IMR-90 (cell line): ENCODE measurements around the gene TELO2. TPM values are rescaled to one million over a fixed set of nuclear protein-coding genes. Genes with fewer than 3 reads are reported as not detected.

ENCODE experiments used
- ATAC-seq: fragments of 200-7000 bp; cut with Tn5 transposase; 2 replicates; pipeline ENCODE4 v1.9.1; 2020; ENCODE audit warnings: low read depth, mild to moderate bottlenecking, moderate library complexity
- BruUV-seq: library from RNA; stranded (reverse); fragments of 400-500 nt; replicated peaks from 2 replicates; lab custom pipeline; 2021; lab: Mats Ljungman, UMichigan
- CTCF ChIA-PET: fragments of 300-600 bp; formaldehyde crosslinking; extraction: SDS; loops from one replicate; lab custom pipeline; 2021; ENCODE audit warnings: antibody characterized with exemption; lab: Yijun Ruan, JAX
- POLR2A ChIA-PET: fragments of 300-600 bp; sonication (Branson Sonifier 250); formaldehyde crosslinking; loops from one replicate; lab custom pipeline; 2022; ENCODE audit warnings: antibody characterized with exemption; ENCODE audit not compliant: unreplicated experiment; lab: Charles Lee
- DNase-seq: peaks from one replicate; pipeline ENCODE4 v3.0.0; 2013
- H2AFZ ChIP-seq: replicated peaks from 2 replicates; pipeline ENCODE3; 2013; ENCODE audit warnings: low read length, mild to moderate bottlenecking; ENCODE audit not compliant: poor library complexity
- H2AK5ac ChIP-seq: 2 replicates; pipeline ENCODE4 v1.6.1; 2013; ENCODE audit warnings: low read depth, low read length, inconsistent platforms
- H2AK9ac ChIP-seq: replicated peaks from 2 replicates; pipeline ENCODE3; 2013; ENCODE audit warnings: mild to moderate bottlenecking, low read depth, low read length, moderate library complexity; ENCODE audit not compliant: poor library complexity
- H2BK120ac ChIP-seq: 2 replicates; pipeline ENCODE4 v1.6.1; 2013; ENCODE audit warnings: low read depth, low read length, inconsistent platforms
- H2BK15ac ChIP-seq: 3 replicates; pipeline ENCODE4 v1.6.1; 2013; ENCODE audit warnings: low read depth, low read length, inconsistent platforms
- H2BK20ac ChIP-seq: 2 replicates; pipeline ENCODE4 v1.6.1; 2013; ENCODE audit warnings: low read depth, mild to moderate bottlenecking, inconsistent platforms, low read length, moderate library complexity
- H2BK5ac ChIP-seq: 2 replicates; pipeline ENCODE4 v1.6.1; 2013; ENCODE audit warnings: mild to moderate bottlenecking, low read depth, low read length, inconsistent platforms; ENCODE audit not compliant: poor library complexity, severe bottlenecking
- H3K14ac ChIP-seq: replicated peaks from 2 replicates; pipeline ENCODE4 v1.6.1; 2013; ENCODE audit warnings: low read depth, low read length, inconsistent platforms
- H3K18ac ChIP-seq: 2 replicates; pipeline ENCODE4 v1.6.1; 2013; ENCODE audit warnings: low read depth, low read length, control low read depth
- H3K23ac ChIP-seq: 2 replicates; pipeline ENCODE4 v1.6.1; 2013; ENCODE audit warnings: low read depth, low read length, inconsistent platforms
- H3K27ac ChIP-seq: 2 replicates; pipeline ENCODE4 v1.5.1; 2013; ENCODE audit warnings: mild to moderate bottlenecking, control low read depth, low read length; ENCODE audit not compliant: insufficient read depth
- H3K27me3 ChIP-seq: 2 replicates; pipeline ENCODE4 v1.6.1; 2013; ENCODE audit warnings: low read length; ENCODE audit not compliant: control insufficient read depth, insufficient read depth
- H3K36me3 ChIP-seq: 2 replicates; pipeline ENCODE4 v1.6.1; 2013; ENCODE audit warnings: low read length, mixed read lengths; ENCODE audit not compliant: control insufficient read depth, insufficient read depth
- H3K4ac ChIP-seq: 2 replicates; pipeline ENCODE4 v1.6.1; 2013; ENCODE audit warnings: low read depth, low read length, inconsistent platforms
- H3K4me1 ChIP-seq: 2 replicates; pipeline ENCODE4 v1.6.1; 2013; ENCODE audit warnings: low read length, mixed read lengths; ENCODE audit not compliant: control insufficient read depth, insufficient read depth
- H3K4me2 ChIP-seq: 2 replicates; pipeline ENCODE4 v1.6.1; 2013; ENCODE audit warnings: low read depth, mild to moderate bottlenecking, control low read depth, low read length, moderate library complexity
- H3K4me3 ChIP-seq: 2 replicates; pipeline ENCODE4 v1.5.1; 2013; ENCODE audit warnings: low read depth, mild to moderate bottlenecking, control low read depth, low read length, moderate library complexity; ENCODE audit not compliant: insufficient read depth
- H3K56ac ChIP-seq: 2 replicates; pipeline ENCODE4 v1.6.1; 2013; ENCODE audit warnings: low read length, inconsistent platforms; ENCODE audit not compliant: insufficient read depth; ENCODE audit errors: extremely low read depth
- H3K79me1 ChIP-seq, 2 experiments: 2 replicates each; pipeline ENCODE4 v1.6.1; 2013; ENCODE audit warnings: low read length in 2 of 2, inconsistent platforms in 1 of 2, low read depth in 1 of 2
- H3K9ac ChIP-seq: 2 replicates; pipeline ENCODE4 v1.6.1; 2013; ENCODE audit warnings: low read depth, low read length, control low read depth
- H3K9me1 ChIP-seq: 2 replicates; pipeline ENCODE4 v1.6.1; 2013; ENCODE audit warnings: low read length, inconsistent platforms; ENCODE audit not compliant: insufficient read depth
- H3K9me3 ChIP-seq: 2 replicates; pipeline ENCODE4 v1.6.1; 2013; ENCODE audit warnings: low read length; ENCODE audit not compliant: control insufficient read depth, insufficient read depth
- H4K20me1 ChIP-seq: 2 replicates; pipeline ENCODE4 v1.6.1; 2013; ENCODE audit warnings: low read length, inconsistent platforms; ENCODE audit not compliant: insufficient read depth
- H4K5ac ChIP-seq: 2 replicates; pipeline ENCODE4 v1.6.1; 2013; ENCODE audit warnings: mild to moderate bottlenecking, low read depth, low read length, control low read depth
- H4K8ac ChIP-seq, 2 experiments: 2 replicates each; pipeline ENCODE4 v1.6.1; 2013; ENCODE audit warnings: low read depth in 2 of 2, low read length in 2 of 2, control low read depth in 1 of 2, inconsistent platforms in 1 of 2
- H4K91ac ChIP-seq: 2 replicates; pipeline ENCODE4 v1.6.1; 2013; ENCODE audit warnings: low read depth, low read length, inconsistent platforms; ENCODE audit not compliant: insufficient read depth
- BHLHE40 ChIP-seq: fragments of 150-350 bp; IDR thresholded peaks from 2 replicates; pipeline ENCODE4 v1.6.1; 2016; ENCODE audit warnings: mild to moderate bottlenecking, low read depth, low read length
- CEBPB ChIP-seq: IDR thresholded peaks from 2 replicates; pipeline ENCODE4 v1.6.1; 2012; ENCODE audit warnings: low read depth, low read length, improper control_type of control experiment
- CHD1 ChIP-seq: IDR thresholded peaks from 2 replicates; pipeline ENCODE4 v1.6.1; 2012; ENCODE audit warnings: low read depth, low read length, improper control_type of control experiment
- FOS ChIP-seq: fragments of 150-350 bp; IDR thresholded peaks from 2 replicates; pipeline ENCODE4 v1.6.1; 2016; ENCODE audit warnings: low read depth, low read length
- MAFK ChIP-seq: IDR thresholded peaks from 2 replicates; pipeline ENCODE4 v1.6.1; 2012; ENCODE audit warnings: low read depth, low read length, improper control_type of control experiment
- MAZ ChIP-seq: IDR thresholded peaks from 2 replicates; pipeline ENCODE4 v1.6.1; 2012; ENCODE audit warnings: low read depth, mild to moderate bottlenecking, low read length, improper control_type of control experiment, moderate library complexity, borderline replicate concordance
- MXI1 ChIP-seq: IDR thresholded peaks from 2 replicates; pipeline ENCODE4 v1.6.1; 2012; ENCODE audit warnings: low read depth, mild to moderate bottlenecking, low read length, moderate library complexity, borderline replicate concordance
- NFE2L2 ChIP-seq: fragments of 150-350 bp; IDR thresholded peaks from 2 replicates; pipeline ENCODE4 v1.6.1; 2016; ENCODE audit warnings: low read depth, mild to moderate bottlenecking, low read length
- POLR2A ChIP-seq: IDR thresholded peaks from 2 replicates; pipeline ENCODE4 v1.6.1; 2012; ENCODE audit warnings: mild to moderate bottlenecking, low read depth, low read length
- RAD21 ChIP-seq: IDR thresholded peaks from 2 replicates; pipeline ENCODE4 v1.6.1; 2012; ENCODE audit warnings: low read length, improper control_type of control experiment
- RCOR1 ChIP-seq: IDR thresholded peaks from 2 replicates; pipeline ENCODE4 v1.6.1; 2012; ENCODE audit warnings: mild to moderate bottlenecking, low read length, improper control_type of control experiment; ENCODE audit not compliant: insufficient replicate concordance
- RFX5 ChIP-seq: IDR thresholded peaks from 2 replicates; pipeline ENCODE4 v1.8.0; 2012; ENCODE audit warnings: low read depth, mild to moderate bottlenecking, low read length, moderate library complexity
- SMC3 ChIP-seq: fragments of 150-350 bp; IDR thresholded peaks from 2 replicates; pipeline ENCODE4 v1.6.1; 2016; ENCODE audit warnings: low read depth, mild to moderate bottlenecking, antibody characterized with exemption, low read length, moderate library complexity
- WGBS, 2 experiments: methylation state at CpG; one replicate each; pipeline versions ENCODE4 v1.1.5 to v1.1.7; 2013; ENCODE audit warnings: missing lambda C conversion rate in 2 of 2; ENCODE audit not compliant: insufficient read length in 1 of 2; ENCODE audit errors: extremely low coverage in 2 of 2; 5-methylcytosine and 5-hydroxymethylcytosine counted together
- dilution Hi-C: fragments of 300-500 bp; cut with HindIII; formaldehyde crosslinking; loops from one replicate; pipeline ENCODE4 v1.14.3; 2018; ENCODE audit warnings: low sequenced_read_pairs; ENCODE audit not compliant: unreplicated experiment
- in situ Hi-C: fragments of 300-500 bp; cut with MboI; formaldehyde crosslinking; loops from 3 replicates; pipeline ENCODE4 v1.14.3; 2019; ENCODE audit warnings: low sequenced_read_pairs, inconsistent platforms, mixed read lengths
- intact Hi-C: fragments of 100-400 bp; cut with micrococcal nuclease; formaldehyde crosslinking; loops from 2 replicates; pipeline ENCODE4 v1.10.0; 2022
- polyA plus RNA-seq, 3 experiments: library from polyadenylated mRNA; depleted of rRNA; stranded (reverse); fragments of >200 nt; gene quantifications; 2 replicates each; pipeline ENCODE4 v1.2.3, GENCODE V29; 2012; ENCODE audit warnings: low replicate concordance in 1 of 3
- total RNA-seq: library from RNA; depleted of rRNA; stranded (reverse); fragments of >200 nt; gene quantifications from 2 replicates; pipeline ENCODE4 v1.2.3, GENCODE V29; 2012
- TF ChIP-seq, protein P1 (sequence below): fragments of 150-350 bp; IDR thresholded peaks from 2 replicates; pipeline ENCODE4 v1.6.1; 2016; ENCODE audit warnings: low read depth, mild to moderate bottlenecking, low read length, moderate library complexity, borderline replicate concordance
- TF ChIP-seq, protein P2 (sequence below): fragments of 150-350 bp; IDR thresholded peaks from 2 replicates; pipeline ENCODE4 v1.6.1; 2017; ENCODE audit warnings: mild to moderate bottlenecking, antibody characterized with exemption, low read length, low read depth

The TELO2 gene
- total and polyA plus RNA-seq, 2 of the 4 experiments (the other 2 are of a cell fraction), result 6.6 to 26.6 TPM

DNA sequence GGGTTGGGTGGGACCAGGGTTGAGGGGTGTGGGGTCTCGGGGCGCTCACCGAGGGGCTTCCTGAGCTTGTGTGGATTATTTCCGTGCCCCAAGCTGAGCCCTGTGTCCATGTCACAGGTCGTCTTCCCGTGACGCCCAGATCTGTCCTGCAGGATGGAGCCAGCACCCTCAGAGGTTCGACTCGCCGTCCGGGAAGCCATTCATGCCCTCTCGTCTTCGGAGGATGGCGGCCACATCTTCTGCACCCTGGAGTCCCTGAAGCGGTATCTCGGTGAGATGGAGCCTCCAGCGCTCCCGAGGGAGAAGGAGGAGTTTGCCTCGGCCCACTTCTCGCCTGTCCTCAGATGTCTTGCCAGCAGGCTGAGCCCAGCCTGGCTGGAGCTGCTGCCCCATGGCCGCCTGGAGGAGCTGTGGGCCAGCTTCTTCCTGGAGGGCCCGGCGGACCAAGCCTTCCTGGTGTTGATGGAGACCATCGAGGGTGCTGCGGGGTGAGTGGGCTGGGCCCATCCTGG, 1.0 kb downstream of the TELO2 start:
- Histone ChIP-seq H2BK5ac (no peak overlapping the region), H3K14ac (no peak overlapping the region), H2BK15ac (no peak overlapping the region), H3K4me2 (peak overlapping the region; percentile 99), H3K9ac (peak overlapping the region; percentile 83), H3K23ac (no peak overlapping the region), H4K20me1 (peaks cover 13% of the 10 kb centered on the region; the same call in 1 of the 2 replicates), H2BK120ac (no peak overlapping the region), H3K9me1 (peaks cover 7% of the 10 kb centered on the region), H4K5ac (no peak overlapping the region), H3K4ac (0 out of 2 replicates have a peak overlapping the region, but pooled peaks have one; percentile 6), H3K4me1 (peaks cover 12% of the 10 kb centered on the region), H2AK5ac (0 out of 2 replicates have a peak overlapping the region, but pooled peaks have one; percentile 20), H4K8ac (no peak overlapping the region; a peak in 1 of 4 replicates), H3K4me3 (peak overlapping the region; percentile 65), H2AK9ac (peak overlapping the region; percentile 97), H3K27me3 (no peaks in the 10 kb centered on the region), H3K27ac (peak overlapping the region; percentile 96; the same call in 1 of the 2 replicates), H2BK20ac (no peak overlapping the region), H3K79me1 (peaks cover 6 to 35% of the 10 kb centered on the region in 2 experiments), H2AFZ (peak overlapping the region; percentile 99), H3K18ac (no peak overlapping the region), H3K56ac (no peak overlapping the region), H4K91ac (no peak overlapping the region), H3K36me3 (peaks cover 24% of the 10 kb centered on the region), H3K9me3 (no peaks in the 10 kb centered on the region)
- in situ Hi-C loops (no loop called here), intact Hi-C loops (loop anchor here (5.0 kb wide), 2 partner anchors 118 to 213 kb away; partner anchors contain the start of genes CRAMP1, IFT140 and MAPK8IP3), dilution Hi-C loops (no loop called here)
- ChIA-PET CTCF (interaction anchor here (0.5 kb wide), 1 partner anchor 101 kb away, joined by 4 read pairs; no protein-coding TSS in a partner anchor), POLR2A (interaction anchor here (1.2 kb wide), 1 partner anchor 74 kb away, joined by 4 read pairs; the partner anchor contains the start of gene UQCC4)
- BruUV-seq, result no TSS peak
- DNase-seq (peak; percentile 69), ATAC-seq (peak; percentile 58)
- 14% methylated on average over 16 of the region's 25 CpGs; no CpG with 5 or more reads in 1 of the 2 experiments for WGBS, 2 experiments
- TF ChIP-seq MXI1 (no peak), RCOR1 (no peak), MAFK (no peak), SMC3 (peak; percentile 50), NFE2L2 (no peak), BHLHE40 (no peak), CEBPB (no peak), CHD1 (no peak), RAD21 (peak; percentile 73), POLR2A (no peak), MAZ (no peak), FOS (no peak), RFX5 (no peak)
- TF ChIP-seq, protein P1, sequence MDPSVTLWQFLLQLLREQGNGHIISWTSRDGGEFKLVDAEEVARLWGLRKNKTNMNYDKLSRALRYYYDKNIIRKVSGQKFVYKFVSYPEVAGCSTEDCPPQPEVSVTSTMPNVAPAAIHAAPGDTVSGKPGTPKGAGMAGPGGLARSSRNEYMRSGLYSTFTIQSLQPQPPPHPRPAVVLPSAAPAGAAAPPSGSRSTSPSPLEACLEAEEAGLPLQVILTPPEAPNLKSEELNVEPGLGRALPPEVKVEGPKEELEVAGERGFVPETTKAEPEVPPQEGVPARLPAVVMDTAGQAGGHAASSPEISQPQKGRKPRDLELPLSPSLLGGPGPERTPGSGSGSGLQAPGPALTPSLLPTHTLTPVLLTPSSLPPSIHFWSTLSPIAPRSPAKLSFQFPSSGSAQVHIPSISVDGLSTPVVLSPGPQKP, result no peak
- TF ChIP-seq, protein P2, sequence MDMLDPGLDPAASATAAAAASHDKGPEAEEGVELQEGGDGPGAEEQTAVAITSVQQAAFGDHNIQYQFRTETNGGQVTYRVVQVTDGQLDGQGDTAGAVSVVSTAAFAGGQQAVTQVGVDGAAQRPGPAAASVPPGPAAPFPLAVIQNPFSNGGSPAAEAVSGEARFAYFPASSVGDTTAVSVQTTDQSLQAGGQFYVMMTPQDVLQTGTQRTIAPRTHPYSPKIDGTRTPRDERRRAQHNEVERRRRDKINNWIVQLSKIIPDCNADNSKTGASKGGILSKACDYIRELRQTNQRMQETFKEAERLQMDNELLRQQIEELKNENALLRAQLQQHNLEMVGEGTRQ, result no peak
